NCI-H1930 (cell line): Measurements from ENCODE around the gene COL6A3.
"Not testable (repeated sequence)": the region's sequence is repeated elsewhere in the genome, so short reads cannot be mapped to it uniquely, and the experiment has no call there.

ENCODE experiments used
- DNase-seq, 2 experiments: peaks; one replicate each; lab custom pipeline; 2025; lab: John Stamatoyannopoulos, UW

COL6A3 gene

GRCh38 chr2:237412988-237413776, 782 bp downstream of the COL6A3 start:
- no peak for DNase-seq

- no peak for DNase-seq
These were observed 1.3 kb downstream of the COL6A3 start for GRCh38 chr2:237412646-237412987.

GRCh38 chr2:237411683-237412423, 2.1 kb downstream of the COL6A3 start:
- no peak for DNase-seq

- DNase-seq, result no peak
These were observed 2.8 kb downstream of the COL6A3 start for GRCh38 chr2:237411092-237411601.

GRCh38 chr2:237409263-237409662, 4.7 kb downstream of the COL6A3 start:
- DNase-seq, result not testable (repeated sequence)

GRCh38 chr2:237408335-237409000, 5.5 kb downstream of the COL6A3 start:
- DNase-seq, result no peak

- no peak for DNase-seq
These were observed 6.3 kb downstream of the COL6A3 start for GRCh38 chr2:237407700-237408099.

GRCh38 chr2:237406371-237406895, 7.5 kb downstream of the COL6A3 start:
- DNase-seq, result no peak

GRCh38 chr2:237405605-237406004, 8.4 kb downstream of the COL6A3 start:
- no peak for DNase-seq

GRCh38 chr2:237405006-237405559, 8.9 kb downstream of the COL6A3 start:
- DNase-seq, result no peak

- DNase-seq, result no peak
These were observed 9.6 kb downstream of the COL6A3 start for GRCh38 chr2:237404413-237404812.

- no peak for DNase-seq
These were observed 10.7 kb downstream of the COL6A3 start for GRCh38 chr2:237403024-237403882.

- no peak for DNase-seq
These were observed 13.8 kb downstream of the COL6A3 start for GRCh38 chr2:237400199-237400598.

GRCh38 chr2:237397072-237397471, 16.9 kb downstream of the COL6A3 start:
- no peak for DNase-seq

GRCh38 chr2:237393523-237393922, 20.4 kb downstream of the COL6A3 start:
- no peak for DNase-seq

- DNase-seq, result no peak
These were observed 21.8 kb downstream of the COL6A3 start for GRCh38 chr2:237392186-237392585.

GRCh38 chr2:237391140-237391539, 22.8 kb downstream of the COL6A3 start:
- no peak for DNase-seq

- no peak for DNase-seq
These were observed 23.7 kb downstream of the COL6A3 start for GRCh38 chr2:237390235-237390634.

GRCh38 chr2:237389831-237390230, 24.1 kb downstream of the COL6A3 start:
- DNase-seq, result no peak

- no peak for DNase-seq
These were observed 25.9 kb downstream of the COL6A3 start for GRCh38 chr2:237388036-237388435.

- DNase-seq, result no peak
These were observed 29.3 kb downstream of the COL6A3 start for GRCh38 chr2:237384672-237385020.
